Measurements from ENCODE around the gene ATG4D. TPM values are rescaled to one million over a fixed set of nuclear protein-coding genes. Genes with fewer than 3 reads are reported as not detected.

ATG4D gene
- total RNA-seq, 4 donors from 2014 or later = 18.4 to 35.6 (median 24.9) TPM

DNA sequence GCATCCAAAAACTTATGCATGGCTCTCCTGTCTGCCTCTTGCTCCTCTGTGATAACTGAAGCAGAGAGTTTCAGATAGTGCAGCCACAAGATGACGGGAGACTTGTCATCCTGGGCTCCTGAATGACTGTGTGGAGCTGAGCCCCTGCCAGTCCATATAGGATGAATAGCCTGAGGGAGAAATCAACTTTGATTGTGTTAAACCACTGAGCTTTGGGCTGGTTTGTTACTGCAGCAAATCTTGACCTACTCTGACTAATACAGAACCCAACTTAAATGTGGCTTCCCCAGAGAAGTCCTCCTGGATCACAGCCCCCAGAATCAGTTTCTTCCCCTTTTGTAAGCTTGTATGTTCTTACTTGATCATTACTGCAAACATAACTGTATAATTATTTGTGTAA, 11.2 kb upstream of the ATG4D start:
- 75 to 100% methylated on average over 1 of the region's 1 CpG for WGBS, 2 donors (ENCODE audit: low coverage in 1 of 2)

DNA sequence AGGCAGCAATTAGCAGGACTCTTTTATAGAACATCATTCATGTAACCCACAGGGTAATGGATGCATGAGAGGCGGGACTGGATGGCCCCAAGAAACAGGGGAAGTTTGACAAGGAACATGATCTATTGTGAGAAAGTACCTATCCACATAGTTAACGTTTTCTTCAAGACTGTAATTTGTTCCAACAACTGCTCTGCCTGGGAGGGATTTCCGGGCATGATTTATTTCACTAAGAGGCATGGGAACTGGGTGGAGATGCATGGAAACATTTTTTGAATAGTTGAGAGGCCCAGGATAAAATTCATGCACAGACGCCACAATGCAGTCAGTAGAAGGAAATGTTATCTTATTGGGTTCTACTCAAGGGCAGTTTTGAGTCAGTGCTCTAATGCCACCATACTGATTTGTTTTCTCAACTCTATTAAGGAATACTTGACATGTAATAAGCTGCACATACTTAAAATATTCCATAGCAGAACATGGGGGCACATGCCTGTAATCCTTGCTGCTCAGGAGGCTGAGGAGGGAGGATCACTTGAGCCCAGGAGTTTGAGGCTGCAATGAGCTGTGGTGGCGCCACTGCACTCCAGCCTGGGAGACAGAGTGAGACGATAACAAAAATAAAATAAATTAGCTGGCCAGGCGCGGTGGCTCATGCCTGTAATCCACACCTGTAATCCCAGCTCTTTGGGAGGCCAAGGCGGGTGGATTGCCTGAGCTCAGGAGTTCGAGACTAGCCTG, 9.9 kb upstream of the ATG4D start:
- WGBS, 2 donors (ENCODE audit: low coverage in 1 of 2) = 15 to 56% methylated on average over 4 to 8 of the region's 10 CpGs
- H3K4me1 ChIP-seq = no peaks in the 10 kb centered on the region
- H3K27me3 ChIP-seq = peaks cover 37% of the 10 kb centered on the region
- H3K36me3 ChIP-seq = no peaks in the 10 kb centered on the region
- ATAC-seq = peak; percentile 36
- H3K9me3 ChIP-seq = no peaks in the 10 kb centered on the region
- TF ChIP-seq, protein P1, sequence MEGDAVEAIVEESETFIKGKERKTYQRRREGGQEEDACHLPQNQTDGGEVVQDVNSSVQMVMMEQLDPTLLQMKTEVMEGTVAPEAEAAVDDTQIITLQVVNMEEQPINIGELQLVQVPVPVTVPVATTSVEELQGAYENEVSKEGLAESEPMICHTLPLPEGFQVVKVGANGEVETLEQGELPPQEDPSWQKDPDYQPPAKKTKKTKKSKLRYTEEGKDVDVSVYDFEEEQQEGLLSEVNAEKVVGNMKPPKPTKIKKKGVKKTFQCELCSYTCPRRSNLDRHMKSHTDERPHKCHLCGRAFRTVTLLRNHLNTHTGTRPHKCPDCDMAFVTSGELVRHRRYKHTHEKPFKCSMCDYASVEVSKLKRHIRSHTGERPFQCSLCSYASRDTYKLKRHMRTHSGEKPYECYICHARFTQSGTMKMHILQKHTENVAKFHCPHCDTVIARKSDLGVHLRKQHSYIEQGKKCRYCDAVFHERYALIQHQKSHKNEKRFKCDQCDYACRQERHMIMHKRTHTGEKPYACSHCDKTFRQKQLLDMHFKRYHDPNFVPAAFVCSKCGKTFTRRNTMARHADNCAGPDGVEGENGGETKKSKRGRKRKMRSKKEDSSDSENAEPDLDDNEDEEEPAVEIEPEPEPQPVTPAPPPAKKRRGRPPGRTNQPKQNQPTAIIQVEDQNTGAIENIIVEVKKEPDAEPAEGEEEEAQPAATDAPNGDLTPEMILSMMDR (IDR thresholded peaks at IDR 0.05) = no peak
- TF ChIP-seq EP300 (IDR thresholded peaks at IDR 0.05) (no peak), POLR2A (IDR thresholded peaks at IDR 0.05) (no peak), POLR2AphosphoS5 (IDR thresholded peaks at IDR 0.05) (no peak)
- no peak overlapping the region for H3K4me3 ChIP-seq
- peak overlapping the region in 2 of 4 donors; percentile 43 to 54 for H3K27ac ChIP-seq

More for the DNA sequence above, 11.2 kb upstream of the ATG4D start:
- Histone ChIP-seq H3K9me3 (no peaks in the 10 kb centered on the region), H3K36me3 (no peaks in the 10 kb centered on the region), H3K27ac (no peak overlapping the region), H3K4me3 (no peak overlapping the region), H3K27me3 (peaks cover 24% of the 10 kb centered on the region), H3K4me1 (no peaks in the 10 kb centered on the region)
- TF ChIP-seq, protein P1 (IDR thresholded peaks at IDR 0.05) = no peak
- TF ChIP-seq EP300 (IDR thresholded peaks at IDR 0.05) (no peak), POLR2AphosphoS5 (IDR thresholded peaks at IDR 0.05) (no peak), POLR2A (IDR thresholded peaks at IDR 0.05) (no peak)
- ATAC-seq = no peak

DNA sequence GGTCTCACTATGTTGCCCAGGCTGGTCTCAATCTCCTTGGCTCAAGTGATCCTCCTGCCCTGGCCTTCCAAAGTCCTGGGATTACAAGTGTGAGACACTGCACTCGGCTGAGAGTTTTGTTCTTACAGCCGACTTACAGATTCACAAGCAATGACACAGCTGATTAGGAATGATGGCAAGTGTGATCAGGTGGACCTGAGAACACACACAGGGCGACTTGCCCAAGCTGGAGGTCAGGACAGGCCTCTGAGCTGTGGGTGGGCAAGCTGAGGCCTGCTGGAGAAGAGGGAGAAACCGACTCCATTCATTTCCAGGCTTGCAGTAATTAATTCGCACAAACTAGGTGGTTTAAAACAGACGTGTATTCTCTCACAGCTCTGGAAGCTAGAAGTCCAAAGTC, 8.1 kb upstream of the ATG4D start:
- Histone ChIP-seq H3K9me3 (no peaks in the 10 kb centered on the region), H3K27me3 (peaks cover 45% of the 10 kb centered on the region), H3K27ac (no peak overlapping the region), H3K36me3 (no peaks in the 10 kb centered on the region), H3K4me1 (no peaks in the 10 kb centered on the region), H3K4me3 (no peak overlapping the region)
- no peak for ATAC-seq
- WGBS, 2 donors (ENCODE audit: low coverage in 1 of 2) = 50 to 77% methylated on average over 2 to 5 of the region's 6 CpGs
- TF ChIP-seq POLR2A (IDR thresholded peaks at IDR 0.05) (no peak), POLR2AphosphoS5 (IDR thresholded peaks at IDR 0.05) (no peak), EP300 (IDR thresholded peaks at IDR 0.05) (no peak)
- TF ChIP-seq, protein P1 (IDR thresholded peaks at IDR 0.05) = no peak

DNA sequence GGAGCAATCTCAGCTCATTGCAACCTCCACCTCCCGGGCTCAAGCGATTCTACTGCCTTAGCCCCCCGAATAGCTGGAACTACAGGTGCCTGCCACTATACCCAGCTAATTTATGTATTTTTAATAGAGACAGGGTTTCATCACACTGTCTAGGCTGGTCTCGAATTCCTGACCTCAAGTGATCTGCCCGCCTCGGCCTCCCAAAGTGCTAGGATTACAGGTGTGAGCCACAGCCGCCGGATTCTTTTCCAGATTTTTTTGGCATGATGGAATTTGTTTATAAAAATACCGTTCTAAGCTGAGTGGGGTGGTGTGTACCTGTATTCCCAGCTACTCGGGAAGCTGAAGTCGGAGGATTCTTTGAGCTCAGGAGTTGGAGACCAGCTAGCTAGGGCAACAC, 6.0 kb upstream of the ATG4D start:
- 59 to 64% methylated on average over 5 to 9 of the region's 11 CpGs for WGBS, 2 donors (ENCODE audit: low coverage in 1 of 2)
- H3K27ac ChIP-seq = no peak overlapping the region
- ATAC-seq = no peak
- TF ChIP-seq POLR2AphosphoS5 (IDR thresholded peaks at IDR 0.05) = no peak
- TF ChIP-seq, protein P1 (IDR thresholded peaks at IDR 0.05) = no peak
- no peak for TF ChIP-seq EP300 (IDR thresholded peaks at IDR 0.05)
- TF ChIP-seq POLR2A (IDR thresholded peaks at IDR 0.05) = no peak
- H3K9me3 ChIP-seq = no peaks in the 10 kb centered on the region
- H3K27me3 ChIP-seq = peaks cover 45% of the 10 kb centered on the region
- no peak overlapping the region for H3K4me3 ChIP-seq
- no peaks in the 10 kb centered on the region for H3K4me1 ChIP-seq
- H3K36me3 ChIP-seq = no peaks in the 10 kb centered on the region

Data from gastroesophageal sphincter (tissue), 4 donors.